SJSA1 (cell line): ENCODE measurements around the gene PARD3B. TPM values are rescaled to one million over a fixed set of nuclear protein-coding genes. Genes with fewer than 3 reads are reported as not detected.

Experiments
- DNase-seq, 2 experiments: peaks; one replicate each; pipeline ENCODE4 v3.0.0-alpha.2; 2015 to 2020; ENCODE audit warnings: low spot score in 2 of 2, low read depth in 1 of 2
- H3K27ac ChIP-seq: fragments of 250-450 bp; sonication (Bioruptor Pico); 2 replicates; pipeline ENCODE4 v1.5.1; 2020; ENCODE audit warnings: mild to moderate bottlenecking, moderate library complexity
- H3K27me3 ChIP-seq: fragments of 250-450 bp; sonication (Bioruptor Pico); replicated peaks from 2 replicates; pipeline ENCODE4 v1.5.1; 2020; ENCODE audit warnings: mild to moderate bottlenecking, moderate library complexity
- H3K36me3 ChIP-seq: fragments of 250-450 bp; sonication (Bioruptor Pico); 2 replicates; pipeline ENCODE4 v1.5.1; 2020; ENCODE audit warnings: mild to moderate bottlenecking
- H3K4me1 ChIP-seq: fragments of 250-450 bp; sonication (Bioruptor Pico); replicated peaks from 2 replicates; pipeline ENCODE4 v1.6.1; 2021; ENCODE audit warnings: mild to moderate bottlenecking
- H3K4me3 ChIP-seq: fragments of 250-450 bp; sonication (Bioruptor Pico); 2 replicates; pipeline ENCODE4 v1.5.1; 2020; ENCODE audit warnings: mild to moderate bottlenecking
- H3K9me3 ChIP-seq: fragments of 250-450 bp; sonication (Bioruptor Pico); replicated peaks from 2 replicates; pipeline ENCODE4 v1.5.1; 2020; ENCODE audit warnings: mild to moderate bottlenecking
- total RNA-seq: library from RNA; depleted of rRNA; stranded (reverse); fragments of >200 nt; shearing (Covaris generic); gene quantifications from 2 replicates; pipeline ENCODE4 v1.2.3, GENCODE V29; 2014; rRNA removed

Gene PARD3B
- 8.3 and 10.6 TPM in 2 replicates for total RNA-seq

DNA sequence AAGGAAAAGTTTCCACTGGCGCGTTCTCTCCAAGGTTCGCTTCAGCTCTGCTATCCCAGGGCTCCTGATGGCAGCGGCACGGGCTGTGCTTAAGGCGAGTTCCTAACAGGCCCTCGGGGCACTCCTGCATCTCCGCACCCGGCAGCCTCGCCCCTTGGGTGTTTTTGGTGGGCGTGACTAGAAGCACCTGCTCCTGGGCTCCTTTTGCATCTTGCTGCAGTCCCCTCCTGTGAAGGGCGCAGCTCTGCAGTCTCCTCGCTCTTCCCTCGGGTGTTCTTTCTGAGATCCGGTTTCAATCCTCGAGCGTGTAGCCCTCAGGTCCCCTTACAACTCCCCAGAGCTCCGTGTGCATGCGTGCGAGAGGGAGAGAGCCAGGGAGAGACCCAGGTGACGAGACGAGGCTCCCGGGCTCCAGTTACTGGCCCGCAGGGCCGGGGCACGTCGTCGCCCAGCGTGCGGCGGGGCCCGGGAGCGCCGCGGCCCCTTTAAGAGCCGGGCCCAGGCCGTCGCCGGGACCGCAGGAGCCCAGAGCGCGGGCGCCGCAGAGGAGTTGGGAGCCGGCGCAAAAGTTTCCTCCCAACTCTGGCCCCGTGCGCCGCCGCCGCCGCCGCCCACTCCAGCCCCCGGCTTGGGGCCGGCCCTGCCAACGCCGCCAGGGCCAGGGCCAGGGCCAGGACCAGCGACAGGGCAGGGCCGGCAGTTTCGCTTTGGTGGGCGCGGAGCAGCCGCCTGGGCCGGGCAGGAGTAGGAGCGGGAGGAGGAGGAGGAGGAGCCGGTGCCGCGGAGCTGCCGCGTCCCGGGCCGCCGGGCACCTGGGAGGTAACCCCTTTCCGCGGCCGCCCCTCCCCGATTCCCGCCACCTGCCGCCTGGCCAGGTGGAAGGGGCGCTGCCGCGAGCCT lies at the start of gene PARD3B:
PARD3B (plus strand) TSS at position 515 of the 900 bp plus-strand sequence. CDS start 525 bp downstream, outside the sequence.
- H3K27me3 ChIP-seq = no peaks in the 10 kb centered on the region
- H3K4me1 ChIP-seq = peaks cover 38% of the 10 kb centered on the region
- H3K4me3 ChIP-seq = peak within 1 kb of the TSS; percentile 88
- peak within 1 kb of the TSS; percentile 79 for H3K27ac ChIP-seq
- H3K36me3 ChIP-seq = peaks cover 9% of the 10 kb centered on the region
- H3K9me3 ChIP-seq = no peaks in the 10 kb centered on the region
- peak; percentile 61 to 83 for DNase-seq

GRCh38 chr2:204496779-204497178 lies 48.5 kb upstream of the PARD3B start:
- Histone ChIP-seq H3K27ac (no peak overlapping the region), H3K36me3 (no peaks in the 10 kb centered on the region), H3K27me3 (no peaks in the 10 kb centered on the region), H3K4me1 (peaks cover 3% of the 10 kb centered on the region), H3K9me3 (no peaks in the 10 kb centered on the region; the same call in 1 of the 2 replicates), H3K4me3 (no peak overlapping the region)
- no peak for DNase-seq

DNA sequence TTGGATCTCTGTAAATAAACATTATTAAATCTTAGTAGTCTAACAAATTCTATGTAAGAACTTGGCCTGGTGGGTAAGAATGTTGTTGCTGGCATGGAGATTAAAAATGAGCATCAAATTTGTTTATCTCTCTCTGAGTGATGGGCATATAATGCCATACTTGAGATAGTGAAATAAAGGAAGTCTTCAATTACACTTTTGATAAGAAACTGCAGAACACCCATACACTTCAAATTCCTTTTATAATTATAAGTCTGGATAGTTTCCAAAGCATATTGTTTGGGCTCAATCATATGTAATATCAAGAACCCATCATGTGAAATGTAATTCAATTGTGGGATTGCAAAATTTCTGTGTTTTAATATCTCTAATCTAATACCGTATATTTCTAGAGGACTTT lies 47.4 kb upstream of the PARD3B start:
- no peak overlapping the region for H3K27ac ChIP-seq
- H3K9me3 ChIP-seq = no peaks in the 10 kb centered on the region; the same call in 1 of the 2 replicates
- H3K27me3 ChIP-seq = no peaks in the 10 kb centered on the region
- no peaks in the 10 kb centered on the region for H3K4me1 ChIP-seq
- H3K4me3 ChIP-seq = no peak overlapping the region
- H3K36me3 ChIP-seq = no peaks in the 10 kb centered on the region
- no peak for DNase-seq

GRCh38 chr2:204498291-204498690 lies 47.0 kb upstream of the PARD3B start:
- Histone ChIP-seq H3K4me3 (no peak overlapping the region), H3K4me1 (no peaks in the 10 kb centered on the region), H3K36me3 (no peaks in the 10 kb centered on the region), H3K9me3 (no peaks in the 10 kb centered on the region), H3K27me3 (no peaks in the 10 kb centered on the region), H3K27ac (no peak overlapping the region)
- no peak for DNase-seq

- DNase-seq = no peak
- H3K36me3 ChIP-seq = no peaks in the 10 kb centered on the region
- no peak overlapping the region for H3K4me3 ChIP-seq
Observed at GRCh38 chr2:204503869-204504268, 41.4 kb upstream of the PARD3B start.

GRCh38 chr2:204504594-204504993 lies 40.7 kb upstream of the PARD3B start:
- no peak overlapping the region for H3K27ac ChIP-seq
- no peak overlapping the region for H3K4me3 ChIP-seq
- peaks cover 15% of the 10 kb centered on the region for H3K4me1 ChIP-seq
- no peak for DNase-seq
- H3K9me3 ChIP-seq = no peaks in the 10 kb centered on the region
- H3K27me3 ChIP-seq = no peaks in the 10 kb centered on the region
- H3K36me3 ChIP-seq = no peaks in the 10 kb centered on the region

More at GRCh38 chr2:204503869-204504268, 41.4 kb upstream of the PARD3B start:
- no peak overlapping the region for H3K27ac ChIP-seq
- H3K9me3 ChIP-seq = no peaks in the 10 kb centered on the region
- peaks cover 15% of the 10 kb centered on the region for H3K4me1 ChIP-seq
- no peaks in the 10 kb centered on the region for H3K27me3 ChIP-seq

DNA sequence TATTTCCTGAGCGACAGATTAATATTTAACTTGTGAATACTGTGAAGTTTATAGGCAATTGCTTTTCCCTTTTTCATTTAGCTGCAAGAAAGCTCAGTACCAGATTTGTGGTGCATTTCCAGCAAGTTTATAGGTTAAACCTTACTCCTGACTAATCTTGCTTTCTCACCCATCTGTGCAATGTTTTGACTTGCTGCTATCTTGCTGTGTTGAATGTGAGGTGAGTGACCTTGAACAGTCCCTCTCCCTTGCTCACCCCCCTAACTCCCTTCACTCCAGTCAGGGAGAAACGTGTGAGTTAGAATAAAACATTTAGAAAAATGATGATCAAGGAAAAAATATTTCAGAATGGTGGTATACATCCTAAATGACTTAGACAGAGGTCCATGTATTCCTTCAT lies 39.8 kb upstream of the PARD3B start:
- no peaks in the 10 kb centered on the region for H3K36me3 ChIP-seq
- no peak for DNase-seq
- no peak overlapping the region for H3K4me3 ChIP-seq
- no peaks in the 10 kb centered on the region for H3K9me3 ChIP-seq
- H3K27me3 ChIP-seq = no peaks in the 10 kb centered on the region
- H3K27ac ChIP-seq = peak overlapping the region; percentile 42
- H3K4me1 ChIP-seq = peaks cover 15% of the 10 kb centered on the region

DNA sequence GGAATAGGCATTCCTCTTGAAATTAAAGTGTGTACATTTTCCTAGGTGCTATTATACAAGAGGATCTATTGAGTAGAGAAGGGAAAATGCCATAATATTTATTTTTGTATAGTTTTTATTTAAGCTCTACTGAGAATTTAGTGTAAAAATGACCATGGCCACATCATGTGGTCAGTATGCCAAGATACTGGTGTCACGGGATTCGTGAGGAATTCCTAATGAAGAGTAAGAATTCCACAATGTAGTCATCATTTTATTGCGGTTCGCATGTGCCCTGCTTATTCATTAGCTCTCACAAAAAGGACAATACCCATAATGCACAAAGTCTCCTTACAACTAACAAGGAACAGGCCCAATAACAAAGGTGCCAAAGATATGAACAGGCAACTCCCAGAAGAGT lies 39.3 kb upstream of the PARD3B start:
- DNase-seq = peak in 1 of 2 experiments; percentile 51
- Histone ChIP-seq H3K27ac (peak overlapping the region; percentile 42), H3K27me3 (no peaks in the 10 kb centered on the region), H3K4me3 (no peak overlapping the region), H3K4me1 (peaks cover 15% of the 10 kb centered on the region), H3K36me3 (no peaks in the 10 kb centered on the region), H3K9me3 (no peaks in the 10 kb centered on the region)

- Histone ChIP-seq H3K4me1 (peaks cover 15% of the 10 kb centered on the region), H3K27me3 (no peaks in the 10 kb centered on the region), H3K27ac (no peak overlapping the region), H3K4me3 (no peak overlapping the region), H3K9me3 (no peaks in the 10 kb centered on the region), H3K36me3 (no peaks in the 10 kb centered on the region)
- DNase-seq = no peak
Observed at GRCh38 chr2:204507636-204508035, 37.6 kb upstream of the PARD3B start.

DNA sequence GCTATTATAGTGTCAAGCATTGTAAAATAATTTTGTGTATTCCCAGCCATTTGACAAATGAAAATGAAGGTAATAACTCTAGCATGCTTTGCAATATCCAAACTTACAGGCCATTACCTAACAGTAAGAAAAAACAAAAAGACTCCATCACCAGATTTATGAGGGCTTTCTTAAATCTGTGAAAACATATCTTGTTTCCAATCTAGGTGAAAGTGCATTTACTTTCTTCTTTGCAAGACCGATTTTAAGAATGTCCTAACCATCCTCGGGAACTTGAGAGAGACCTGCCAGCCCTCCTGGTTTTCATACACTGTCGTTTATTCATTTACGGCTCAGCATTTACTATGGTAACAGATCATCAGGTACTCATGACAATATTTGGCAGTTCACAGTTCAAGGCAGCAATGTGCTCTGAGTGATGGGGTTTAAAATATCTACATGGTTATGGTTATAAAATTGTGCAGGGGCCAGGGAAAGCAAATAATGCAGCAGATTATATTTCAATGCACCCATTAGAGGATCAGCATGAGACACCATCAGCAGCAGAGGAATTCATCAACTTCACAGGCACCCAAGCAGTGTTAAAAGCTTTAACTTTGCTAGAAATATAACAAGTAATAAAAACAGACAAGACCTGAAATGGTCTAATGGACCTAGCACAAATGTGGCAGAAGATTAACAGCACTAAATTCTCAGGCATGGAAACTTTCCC lies 34.4 kb upstream of the PARD3B start:
- H3K27me3 ChIP-seq = no peaks in the 10 kb centered on the region
- H3K36me3 ChIP-seq = no peaks in the 10 kb centered on the region
- no peak for DNase-seq
- no peak overlapping the region for H3K4me3 ChIP-seq
- peaks cover 7% of the 10 kb centered on the region for H3K4me1 ChIP-seq
- H3K9me3 ChIP-seq = no peaks in the 10 kb centered on the region
- no peak overlapping the region for H3K27ac ChIP-seq

DNA sequence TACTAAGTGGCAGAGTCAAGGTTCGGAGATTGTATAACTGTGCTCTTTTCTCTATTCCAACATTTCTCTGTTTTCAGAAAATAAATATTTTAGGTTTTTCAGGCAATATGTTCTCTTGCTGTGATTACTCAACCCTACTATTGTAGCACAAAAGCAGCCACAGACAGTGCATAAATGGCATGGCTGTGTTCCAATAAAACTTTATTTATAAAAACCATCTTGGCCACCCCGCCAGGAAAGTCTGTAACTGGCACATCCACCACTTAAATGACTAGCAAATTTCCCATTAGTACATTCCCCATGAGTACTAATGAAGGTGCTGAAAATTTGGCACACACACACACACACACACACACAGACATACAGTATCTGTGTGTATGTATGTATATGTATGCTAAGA lies 30.8 kb upstream of the PARD3B start:
- H3K4me3 ChIP-seq = no peak overlapping the region
- H3K27me3 ChIP-seq = no peaks in the 10 kb centered on the region
- no peak for DNase-seq
- H3K9me3 ChIP-seq = no peaks in the 10 kb centered on the region
- no peaks in the 10 kb centered on the region for H3K36me3 ChIP-seq
- no peaks in the 10 kb centered on the region for H3K4me1 ChIP-seq
- H3K27ac ChIP-seq = no peak overlapping the region

- Histone ChIP-seq H3K27me3 (no peaks in the 10 kb centered on the region), H3K36me3 (no peaks in the 10 kb centered on the region), H3K27ac (no peak overlapping the region), H3K4me3 (no peak overlapping the region), H3K9me3 (no peaks in the 10 kb centered on the region), H3K4me1 (no peaks in the 10 kb centered on the region)
- DNase-seq = no peak
Observed at GRCh38 chr2:204515416-204515815, 29.9 kb upstream of the PARD3B start.

- H3K4me3 ChIP-seq = no peak overlapping the region
- H3K27ac ChIP-seq = no peak overlapping the region
- no peaks in the 10 kb centered on the region for H3K27me3 ChIP-seq
- no peak for DNase-seq
- no peaks in the 10 kb centered on the region for H3K9me3 ChIP-seq
- H3K36me3 ChIP-seq = no peaks in the 10 kb centered on the region
- H3K4me1 ChIP-seq = no peaks in the 10 kb centered on the region
Observed at GRCh38 chr2:204517154-204517553, 28.1 kb upstream of the PARD3B start.
